GM23338 (cell line): ENCODE data around the gene ZCCHC10. TPM values are rescaled to one million over a fixed set of nuclear protein-coding genes. Genes with fewer than 3 reads are reported as not detected.

ENCODE experiments used
- ATAC-seq: fragments of 200-7000 bp; cut with Tn5 transposase; 3 replicates; pipeline ENCODE4 v1.9.1; 2020
- DNase-seq: peaks from one replicate; pipeline ENCODE4 v3.0.0-alpha.2; 2015; ENCODE audit warnings: low spot score
- H2AFZ ChIP-seq: fragments of 200-600 bp; sonication (generic); 2 replicates; pipeline ENCODE4 v1.8.0; 2016; ENCODE audit warnings: antibody characterized with exemption, mild to moderate bottlenecking, moderate library complexity
- H3F3A ChIP-seq: fragments of 200-600 bp; sonication (generic); replicated peaks from 2 replicates; pipeline ENCODE4 v1.8.0; 2017; ENCODE audit warnings: antibody characterized with exemption, mixed run types, low read depth
- H3K27ac ChIP-seq: fragments of 200-600 bp; sonication (generic); 2 replicates; pipeline ENCODE4 v1.6.1; 2016; ENCODE audit warnings: low read depth
- H3K27me3 ChIP-seq: fragments of 200-600 bp; sonication (generic); 2 replicates; pipeline ENCODE4 v1.8.0; 2016; ENCODE audit warnings: mild to moderate bottlenecking, mixed run types, moderate library complexity; ENCODE audit not compliant: insufficient read depth
- H3K36me3 ChIP-seq: fragments of 200-600 bp; sonication (generic); 2 replicates; pipeline ENCODE4 v1.8.0; 2016; ENCODE audit warnings: mild to moderate bottlenecking; ENCODE audit not compliant: insufficient read depth
- H3K4me1 ChIP-seq: fragments of 200-600 bp; sonication (generic); 2 replicates; pipeline ENCODE4 v1.8.0; 2016; ENCODE audit warnings: mild to moderate bottlenecking, moderate library complexity; ENCODE audit not compliant: insufficient read depth
- H3K4me2 ChIP-seq: fragments of 200-600 bp; sonication (generic); 2 replicates; pipeline ENCODE4 v1.7.1; 2017; ENCODE audit warnings: mixed run types
- H3K4me3 ChIP-seq: fragments of 200-600 bp; sonication (generic); 2 replicates; pipeline ENCODE4 v1.6.1; 2016; ENCODE audit warnings: mixed run types
- H3K79me2 ChIP-seq: fragments of 200-600 bp; sonication (generic); replicated peaks from 2 replicates; pipeline ENCODE4 v1.8.0; 2017; ENCODE audit warnings: mild to moderate bottlenecking; ENCODE audit not compliant: insufficient read depth
- H3K9me2 ChIP-seq: fragments of 200-600 bp; sonication (generic); 2 replicates; pipeline ENCODE4 v1.8.0; 2017; ENCODE audit not compliant: insufficient read depth
- H4K20me1 ChIP-seq: fragments of 200-600 bp; sonication (generic); replicated peaks from 2 replicates; pipeline ENCODE4 v1.8.0; 2017; ENCODE audit warnings: mild to moderate bottlenecking; ENCODE audit not compliant: insufficient read depth
- H3K27ac Mint-ChIP-seq: 2 replicates; pipeline ENCODE4 v1.8.0; 2020; ENCODE audit warnings: inconsistent platforms, mild to moderate bottlenecking, moderate library complexity, mixed read lengths
- H3K27me3 Mint-ChIP-seq: 3 replicates; pipeline ENCODE4 v1.8.0; 2022; ENCODE audit warnings: low read depth, mild to moderate bottlenecking, moderate library complexity, mixed read lengths, inconsistent platforms; ENCODE audit not compliant: insufficient read depth, poor library complexity
- H3K36me3 Mint-ChIP-seq: 3 replicates; pipeline ENCODE4 v1.8.0; 2021; ENCODE audit warnings: low read depth, mild to moderate bottlenecking, inconsistent platforms, moderate library complexity, mixed read lengths
- H3K4me1 Mint-ChIP-seq: 3 replicates; pipeline ENCODE4 v1.8.0; 2020; ENCODE audit warnings: mild to moderate bottlenecking, inconsistent platforms, mixed read lengths
- H3K4me3 Mint-ChIP-seq: 3 replicates; pipeline ENCODE4 v1.8.0; 2021; ENCODE audit warnings: moderate library complexity, mild to moderate bottlenecking, inconsistent platforms, mixed read lengths
- H3K9me3 Mint-ChIP-seq: 3 replicates; pipeline ENCODE4 v1.8.0; 2020; ENCODE audit warnings: moderate library complexity, mild to moderate bottlenecking, inconsistent platforms, mixed read lengths
- CREB1 ChIP-seq: fragments of 250-450 bp; sonication (Bioruptor Pico); IDR thresholded peaks from 2 replicates; pipeline ENCODE4 v1.5.0; 2020; ENCODE audit warnings: low read depth, mild to moderate bottlenecking, moderate library complexity
- CTCF ChIP-seq, 2 experiments: fragments of 200-600 bp in 1 of 2; sonication (generic) in 1 of 2; conservative IDR thresholded peaks; 2 replicates each; pipeline versions ENCODE4 v1.5.1 to v1.6.1; 2016 to 2017; ENCODE audit warnings: antibody characterized with exemption in 2 of 2, low read depth in 2 of 2, mild to moderate bottlenecking in 2 of 2, moderate library complexity in 1 of 2
- ETS1 ChIP-seq: IDR thresholded peaks from 2 replicates; pipeline ENCODE4 v1.6.1; 2016; ENCODE audit warnings: antibody characterized with exemption
- EZH2 ChIP-seq: fragments of 200-600 bp; sonication (generic); IDR thresholded peaks from one replicate; pipeline ENCODE4 v1.8.0; 2017; ENCODE audit warnings: antibody characterized with exemption, mild to moderate bottlenecking, low read depth; ENCODE audit not compliant: unreplicated experiment
- EZH2phosphoT487 ChIP-seq: fragments of 200-600 bp; sonication (generic); IDR thresholded peaks from one replicate; pipeline ENCODE4 v1.8.1; 2018; ENCODE audit warnings: antibody characterized with exemption; ENCODE audit not compliant: unreplicated experiment
- JUNB ChIP-seq: IDR thresholded peaks from one replicate; pipeline ENCODE4 v1.6.1; 2016; ENCODE audit warnings: antibody characterized with exemption; ENCODE audit not compliant: unreplicated experiment
- NANOG ChIP-seq: IDR thresholded peaks from 2 replicates; pipeline ENCODE4 v1.6.1; 2016; ENCODE audit warnings: antibody characterized with exemption, borderline replicate concordance
- POLR2AphosphoS5 ChIP-seq: IDR thresholded peaks from 2 replicates; pipeline ENCODE4 v1.6.1; 2016; ENCODE audit warnings: antibody characterized with exemption, low read depth
- STAT1 ChIP-seq: IDR thresholded peaks from one replicate; pipeline ENCODE4 v1.6.1; 2016; ENCODE audit warnings: antibody characterized with exemption; ENCODE audit not compliant: unreplicated experiment
- ZNF114 ChIP-seq: fragments of 250-450 bp; sonication (Bioruptor Pico); IDR thresholded peaks from 2 replicates; pipeline ENCODE4 v1.5.0; 2020; ENCODE audit warnings: mild to moderate bottlenecking, moderate library complexity
- ZNF331 ChIP-seq: fragments of 250-450 bp; sonication (Bioruptor Pico); IDR thresholded peaks from 2 replicates; pipeline ENCODE4 v1.5.0; 2020; ENCODE audit warnings: low read depth, mild to moderate bottlenecking, moderate library complexity
- polyA plus RNA-seq: library from polyadenylated mRNA; unstranded; fragments of >200 nt; fragmentation: Nextera tagmentation; extraction: Ambion mirVana; gene quantifications from 2 replicates; pipeline ENCODE4 v1.2.1, GENCODE V29; 2016
- total RNA-seq: library from RNA; depleted of rRNA; stranded (reverse); fragments of >200 nt; shearing (Covaris generic); gene quantifications from 2 replicates; pipeline ENCODE4 v1.2.3, GENCODE V29; 2014
- TF ChIP-seq, protein P1 (sequence below): IDR thresholded peaks from one replicate; pipeline ENCODE4 v1.6.1; 2018; ENCODE audit warnings: antibody characterized with exemption; ENCODE audit not compliant: unreplicated experiment
- TF ChIP-seq, protein P2 (sequence below): fragments of 250-450 bp; sonication (Bioruptor Pico); IDR thresholded peaks from 2 replicates; pipeline ENCODE4 v1.5.0; 2020; ENCODE audit warnings: mild to moderate bottlenecking, moderate library complexity

The ZCCHC10 gene
- total and polyA plus RNA-seq, 2 experiments from 2014 or later = 25.3 to 90.1 TPM

DNA sequence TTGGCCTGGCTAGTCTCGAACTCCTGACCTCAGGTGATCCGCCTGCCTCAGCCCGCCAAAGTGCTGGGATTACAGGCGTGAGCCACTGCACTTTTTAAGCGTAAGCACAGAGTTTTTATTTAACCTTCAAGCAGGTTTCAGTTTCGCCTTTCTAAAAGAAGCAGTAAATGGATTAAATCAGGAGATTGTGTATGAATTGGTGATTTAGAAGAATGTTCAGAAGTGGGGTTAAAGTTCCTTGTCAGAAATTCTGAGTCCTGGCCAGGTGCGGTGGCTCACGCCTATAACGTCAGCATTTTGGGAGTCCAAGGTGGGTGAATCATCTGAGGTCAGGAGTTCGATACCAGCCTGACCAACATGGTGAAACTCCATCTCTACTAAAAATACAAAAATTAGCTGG, 37.6 kb upstream of the ZCCHC10 start:
- no peak overlapping the region for H2AFZ ChIP-seq
- peaks cover 10% of the 10 kb centered on the region for H3K4me1 ChIP-seq
- peaks cover 34% of the 10 kb centered on the region for H3K36me3 ChIP-seq
- H3K27ac ChIP-seq = peak overlapping the region; percentile 57; the same call in 1 of the 2 replicates
- H3K27me3 ChIP-seq = no peaks in the 10 kb centered on the region
- Mint-ChIP-seq H3K36me3 (peaks cover 60% of the 10 kb centered on the region), H3K4me1 (peaks cover 17% of the 10 kb centered on the region), H3K9me3 (no peaks in the 10 kb centered on the region), H3K4me3 (no peak overlapping the region), H3K27me3 (peaks cover 5% of the 10 kb centered on the region), H3K27ac (no peak overlapping the region)
- DNase-seq = no peak
- H3K9me2 ChIP-seq = no peaks in the 10 kb centered on the region
- ATAC-seq = no peak
- H3K4me3 ChIP-seq = no peak overlapping the region
- TF ChIP-seq NANOG (no peak), EZH2phosphoT487 (no peak), ZNF331 (CRISPR knock-in tag) (no peak), POLR2AphosphoS5 (no peak), ZNF114 (CRISPR knock-in tag) (no peak), JUNB (no peak), CREB1 (CRISPR knock-in tag) (no peak), STAT1 (no peak), ETS1 (no peak), EZH2 (no peak), CTCF (conservative IDR thresholded peaks at IDR 0.05; ENCODE audit: low read depth in 2 of 2) (no peak)
- TF ChIP-seq, protein P1, sequence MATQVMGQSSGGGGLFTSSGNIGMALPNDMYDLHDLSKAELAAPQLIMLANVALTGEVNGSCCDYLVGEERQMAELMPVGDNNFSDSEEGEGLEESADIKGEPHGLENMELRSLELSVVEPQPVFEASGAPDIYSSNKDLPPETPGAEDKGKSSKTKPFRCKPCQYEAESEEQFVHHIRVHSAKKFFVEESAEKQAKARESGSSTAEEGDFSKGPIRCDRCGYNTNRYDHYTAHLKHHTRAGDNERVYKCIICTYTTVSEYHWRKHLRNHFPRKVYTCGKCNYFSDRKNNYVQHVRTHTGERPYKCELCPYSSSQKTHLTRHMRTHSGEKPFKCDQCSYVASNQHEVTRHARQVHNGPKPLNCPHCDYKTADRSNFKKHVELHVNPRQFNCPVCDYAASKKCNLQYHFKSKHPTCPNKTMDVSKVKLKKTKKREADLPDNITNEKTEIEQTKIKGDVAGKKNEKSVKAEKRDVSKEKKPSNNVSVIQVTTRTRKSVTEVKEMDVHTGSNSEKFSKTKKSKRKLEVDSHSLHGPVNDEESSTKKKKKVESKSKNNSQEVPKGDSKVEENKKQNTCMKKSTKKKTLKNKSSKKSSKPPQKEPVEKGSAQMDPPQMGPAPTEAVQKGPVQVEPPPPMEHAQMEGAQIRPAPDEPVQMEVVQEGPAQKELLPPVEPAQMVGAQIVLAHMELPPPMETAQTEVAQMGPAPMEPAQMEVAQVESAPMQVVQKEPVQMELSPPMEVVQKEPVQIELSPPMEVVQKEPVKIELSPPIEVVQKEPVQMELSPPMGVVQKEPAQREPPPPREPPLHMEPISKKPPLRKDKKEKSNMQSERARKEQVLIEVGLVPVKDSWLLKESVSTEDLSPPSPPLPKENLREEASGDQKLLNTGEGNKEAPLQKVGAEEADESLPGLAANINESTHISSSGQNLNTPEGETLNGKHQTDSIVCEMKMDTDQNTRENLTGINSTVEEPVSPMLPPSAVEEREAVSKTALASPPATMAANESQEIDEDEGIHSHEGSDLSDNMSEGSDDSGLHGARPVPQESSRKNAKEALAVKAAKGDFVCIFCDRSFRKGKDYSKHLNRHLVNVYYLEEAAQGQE = no peak
- TF ChIP-seq, protein P2, sequence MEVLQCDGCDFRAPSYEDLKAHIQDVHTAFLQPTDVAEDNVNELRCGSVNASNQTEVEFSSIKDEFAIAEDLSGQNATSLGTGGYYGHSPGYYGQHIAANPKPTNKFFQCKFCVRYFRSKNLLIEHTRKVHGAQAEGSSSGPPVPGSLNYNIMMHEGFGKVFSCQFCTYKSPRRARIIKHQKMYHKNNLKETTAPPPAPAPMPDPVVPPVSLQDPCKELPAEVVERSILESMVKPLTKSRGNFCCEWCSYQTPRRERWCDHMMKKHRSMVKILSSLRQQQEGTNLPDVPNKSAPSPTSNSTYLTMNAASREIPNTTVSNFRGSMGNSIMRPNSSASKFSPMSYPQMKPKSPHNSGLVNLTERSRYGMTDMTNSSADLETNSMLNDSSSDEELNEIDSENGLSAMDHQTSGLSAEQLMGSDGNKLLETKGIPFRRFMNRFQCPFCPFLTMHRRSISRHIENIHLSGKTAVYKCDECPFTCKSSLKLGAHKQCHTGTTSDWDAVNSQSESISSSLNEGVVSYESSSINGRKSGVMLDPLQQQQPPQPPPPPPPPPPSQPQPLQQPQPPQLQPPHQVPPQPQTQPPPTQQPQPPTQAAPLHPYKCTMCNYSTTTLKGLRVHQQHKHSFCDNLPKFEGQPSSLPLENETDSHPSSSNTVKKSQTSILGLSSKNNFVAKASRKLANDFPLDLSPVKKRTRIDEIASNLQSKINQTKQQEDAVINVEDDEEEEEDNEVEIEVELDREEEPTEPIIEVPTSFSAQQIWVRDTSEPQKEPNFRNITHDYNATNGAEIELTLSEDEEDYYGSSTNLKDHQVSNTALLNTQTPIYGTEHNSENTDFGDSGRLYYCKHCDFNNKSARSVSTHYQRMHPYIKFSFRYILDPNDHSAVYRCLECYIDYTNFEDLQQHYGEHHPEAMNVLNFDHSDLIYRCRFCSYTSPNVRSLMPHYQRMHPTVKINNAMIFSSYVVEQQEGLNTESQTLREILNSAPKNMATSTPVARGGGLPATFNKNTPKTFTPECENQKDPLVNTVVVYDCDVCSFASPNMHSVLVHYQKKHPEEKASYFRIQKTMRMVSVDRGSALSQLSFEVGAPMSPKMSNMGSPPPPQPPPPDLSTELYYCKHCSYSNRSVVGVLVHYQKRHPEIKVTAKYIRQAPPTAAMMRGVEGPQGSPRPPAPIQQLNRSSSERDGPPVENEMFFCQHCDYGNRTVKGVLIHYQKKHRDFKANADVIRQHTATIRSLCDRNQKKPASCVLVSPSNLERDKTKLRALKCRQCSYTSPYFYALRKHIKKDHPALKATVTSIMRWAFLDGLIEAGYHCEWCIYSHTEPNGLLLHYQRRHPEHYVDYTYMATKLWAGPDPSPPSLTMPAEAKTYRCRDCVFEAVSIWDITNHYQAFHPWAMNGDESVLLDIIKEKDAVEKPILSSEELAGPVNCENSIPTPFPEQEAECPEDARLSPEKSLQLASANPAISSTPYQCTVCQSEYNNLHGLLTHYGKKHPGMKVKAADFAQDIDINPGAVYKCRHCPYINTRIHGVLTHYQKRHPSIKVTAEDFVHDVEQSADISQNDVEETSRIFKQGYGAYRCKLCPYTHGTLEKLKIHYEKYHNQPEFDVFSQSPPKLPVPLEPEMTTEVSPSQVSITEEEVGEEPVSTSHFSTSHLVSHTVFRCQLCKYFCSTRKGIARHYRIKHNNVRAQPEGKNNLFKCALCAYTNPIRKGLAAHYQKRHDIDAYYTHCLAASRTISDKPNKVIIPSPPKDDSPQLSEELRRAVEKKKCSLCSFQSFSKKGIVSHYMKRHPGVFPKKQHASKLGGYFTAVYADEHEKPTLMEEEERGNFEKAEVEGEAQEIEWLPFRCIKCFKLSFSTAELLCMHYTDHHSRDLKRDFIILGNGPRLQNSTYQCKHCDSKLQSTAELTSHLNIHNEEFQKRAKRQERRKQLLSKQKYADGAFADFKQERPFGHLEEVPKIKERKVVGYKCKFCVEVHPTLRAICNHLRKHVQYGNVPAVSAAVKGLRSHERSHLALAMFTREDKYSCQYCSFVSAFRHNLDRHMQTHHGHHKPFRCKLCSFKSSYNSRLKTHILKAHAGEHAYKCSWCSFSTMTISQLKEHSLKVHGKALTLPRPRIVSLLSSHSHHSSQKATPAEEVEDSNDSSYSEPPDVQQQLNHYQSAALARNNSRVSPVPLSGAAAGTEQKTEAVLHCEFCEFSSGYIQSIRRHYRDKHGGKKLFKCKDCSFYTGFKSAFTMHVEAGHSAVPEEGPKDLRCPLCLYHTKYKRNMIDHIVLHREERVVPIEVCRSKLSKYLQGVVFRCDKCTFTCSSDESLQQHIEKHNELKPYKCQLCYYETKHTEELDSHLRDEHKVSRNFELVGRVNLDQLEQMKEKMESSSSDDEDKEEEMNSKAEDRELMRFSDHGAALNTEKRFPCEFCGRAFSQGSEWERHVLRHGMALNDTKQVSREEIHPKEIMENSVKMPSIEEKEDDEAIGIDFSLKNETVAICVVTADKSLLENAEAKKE = no peak
- H3K79me2 ChIP-seq = peaks cover 100% of the 10 kb centered on the region
- no peak overlapping the region for H3K4me2 ChIP-seq
- peaks cover 89% of the 10 kb centered on the region for H4K20me1 ChIP-seq
- no peaks in the 10 kb centered on the region; the same call in 1 of the 2 replicates for H3F3A ChIP-seq
